GM15510 (cell line): ENCODE results near the gene TMEM135.

Source experiments
- POLR2A ChIP-seq: IDR thresholded peaks from 3 replicates; pipeline ENCODE4 v1.6.1; 2011; ENCODE audit warnings: borderline replicate concordance; ENCODE audit not compliant: insufficient read length; ENCODE audit errors: extremely low read depth

TMEM135 gene

GRCh38 chr11:87284306-87284705 is 246.6 kb downstream of the TMEM135 start:
- no peak for TF ChIP-seq POLR2A

- TF ChIP-seq POLR2A, result no peak
Observed at GRCh38 chr11:87286338-87286737, 248.6 kb downstream of the TMEM135 start.

GRCh38 chr11:87290304-87290922 is 252.7 kb downstream of the TMEM135 start:
- no peak for TF ChIP-seq POLR2A

DNA sequence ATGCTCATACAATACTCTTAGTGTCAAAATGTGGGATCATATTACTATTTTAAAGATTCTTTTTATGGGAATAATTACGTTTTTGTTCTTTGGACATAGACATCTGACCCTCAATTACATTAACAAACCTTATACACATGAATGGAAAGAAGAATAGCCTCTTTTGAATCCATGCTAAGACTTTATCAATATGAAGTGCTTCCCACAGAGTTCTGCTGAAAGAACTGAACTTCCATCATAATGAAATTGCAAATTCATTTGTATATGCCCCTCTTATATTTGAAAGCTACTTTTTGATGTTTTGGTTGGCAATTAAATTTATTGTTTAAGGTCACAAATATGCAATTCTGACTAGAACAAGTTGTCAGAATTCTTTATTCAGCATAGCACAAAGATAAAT is 254.9 kb downstream of the TMEM135 start:
- TF ChIP-seq POLR2A, result no peak

DNA sequence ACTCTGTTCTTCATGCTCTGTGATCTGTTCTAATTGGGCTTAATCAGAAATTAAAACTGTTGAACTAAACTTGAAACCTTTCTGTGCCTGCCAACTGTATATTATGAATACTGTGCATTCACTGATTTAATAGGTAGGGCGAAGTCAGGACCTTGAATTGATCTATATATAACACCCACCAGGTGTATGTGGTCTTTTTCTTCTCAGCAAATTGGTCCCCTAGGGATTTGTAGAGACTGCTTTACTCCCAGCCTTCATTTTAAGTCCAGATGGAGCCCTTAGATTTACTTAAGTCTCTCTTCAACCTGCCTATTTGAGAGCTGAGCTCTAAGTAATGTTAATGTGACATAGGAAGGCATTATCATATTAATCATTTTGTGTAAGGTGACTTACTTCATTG is 257.5 kb downstream of the TMEM135 start:
- TF ChIP-seq POLR2A, result no peak

DNA sequence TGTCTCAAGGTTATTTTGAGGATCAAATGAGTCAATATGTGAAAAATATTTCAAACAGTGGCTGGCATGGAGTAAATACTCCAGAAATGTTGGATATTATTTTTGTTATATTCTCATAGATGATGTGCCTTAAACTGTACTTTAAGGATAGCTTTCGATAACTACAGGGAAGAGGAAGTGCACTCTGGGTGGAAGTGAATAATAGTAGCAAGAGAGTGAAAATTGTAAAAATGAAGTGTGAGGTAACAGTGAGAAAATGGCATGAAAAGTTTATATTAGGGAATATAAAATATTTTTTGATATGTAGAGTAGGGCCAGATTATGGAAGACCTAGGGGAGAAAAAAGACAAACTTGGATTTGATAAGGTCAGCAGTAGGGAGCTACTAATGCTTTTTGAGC is 258.9 kb downstream of the TMEM135 start:
- no peak for TF ChIP-seq POLR2A

DNA sequence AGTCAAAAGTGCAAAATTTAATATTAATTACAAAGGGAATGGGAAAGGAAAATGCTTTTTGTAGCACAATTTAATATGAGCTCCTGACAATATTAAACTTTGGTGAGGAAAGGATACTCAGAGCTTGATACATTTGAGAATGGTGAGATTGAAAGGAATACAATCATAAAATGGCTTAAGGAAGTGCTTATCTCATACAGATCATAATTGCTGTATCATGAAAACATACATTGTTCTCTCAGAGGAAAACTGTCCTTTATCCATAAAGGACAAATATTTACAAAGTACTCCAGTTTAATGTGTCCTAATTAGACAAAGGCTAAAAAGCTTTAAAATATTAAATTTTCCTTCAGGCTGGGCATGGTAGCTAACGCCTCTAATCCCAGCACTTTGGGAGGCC is 260.4 kb downstream of the TMEM135 start:
- TF ChIP-seq POLR2A, result no peak

DNA sequence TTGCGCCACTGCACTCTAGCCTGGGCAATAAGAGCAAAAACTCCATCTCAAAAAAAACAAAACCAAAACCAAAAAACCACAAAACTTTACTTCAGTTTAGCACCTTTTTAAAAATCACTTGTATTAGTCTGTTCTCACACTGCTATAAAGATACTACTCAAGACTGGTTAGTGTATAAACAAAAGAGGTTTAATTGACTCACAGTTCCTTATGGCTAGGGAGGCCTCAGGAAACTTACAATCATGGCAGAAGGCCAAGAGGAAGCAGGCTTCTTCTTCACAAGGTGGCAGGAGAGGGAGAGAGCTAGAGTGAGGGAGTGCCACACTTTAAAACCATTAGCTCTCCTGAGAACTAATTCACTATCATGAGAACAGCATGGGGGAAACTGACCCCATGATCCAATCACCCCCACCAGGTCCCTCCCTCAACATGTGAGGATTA is 261.3 kb downstream of the TMEM135 start:
- no peak for TF ChIP-seq POLR2A

GRCh38 chr11:87300640-87301380 is 263.1 kb downstream of the TMEM135 start:
- TF ChIP-seq POLR2A, result no peak

DNA sequence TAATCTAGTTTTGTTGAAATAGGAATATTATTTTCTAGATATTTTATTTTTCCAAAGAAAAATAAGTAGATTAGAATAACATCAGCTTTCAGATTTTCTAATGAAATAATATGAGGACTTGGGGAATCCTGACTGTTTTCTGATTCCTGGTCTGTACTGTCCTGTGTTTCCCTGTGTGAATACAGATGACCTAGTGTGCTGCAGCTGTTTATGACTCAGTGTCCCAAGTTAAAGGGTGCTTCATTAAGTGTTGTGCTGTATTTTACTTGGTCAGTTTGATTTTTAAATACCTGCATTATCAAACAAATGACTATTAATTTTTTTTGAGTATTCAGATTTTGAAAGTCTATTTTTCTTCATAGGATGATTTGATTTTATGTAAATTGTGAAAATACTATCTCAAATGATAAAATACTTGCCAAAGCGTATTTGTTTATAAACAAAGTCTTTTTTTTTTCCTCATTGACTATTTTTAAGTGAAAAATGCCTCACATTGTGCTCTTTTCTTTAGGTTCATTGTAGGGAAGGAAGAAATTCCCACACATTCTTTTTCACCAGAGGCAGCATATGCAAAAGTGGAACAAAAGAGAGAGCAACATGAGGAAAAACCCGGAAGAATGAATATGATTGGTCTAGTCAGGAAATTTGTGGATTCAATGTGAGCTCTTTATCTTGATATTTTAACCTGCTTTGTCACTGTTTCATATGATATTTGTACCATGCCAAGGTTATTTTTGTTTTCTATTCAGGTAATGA is 264.2 kb downstream of the TMEM135 start:
- TF ChIP-seq POLR2A, result no peak

- no peak for TF ChIP-seq POLR2A
Observed at GRCh38 chr11:87304412-87304811, 266.7 kb downstream of the TMEM135 start.

DNA sequence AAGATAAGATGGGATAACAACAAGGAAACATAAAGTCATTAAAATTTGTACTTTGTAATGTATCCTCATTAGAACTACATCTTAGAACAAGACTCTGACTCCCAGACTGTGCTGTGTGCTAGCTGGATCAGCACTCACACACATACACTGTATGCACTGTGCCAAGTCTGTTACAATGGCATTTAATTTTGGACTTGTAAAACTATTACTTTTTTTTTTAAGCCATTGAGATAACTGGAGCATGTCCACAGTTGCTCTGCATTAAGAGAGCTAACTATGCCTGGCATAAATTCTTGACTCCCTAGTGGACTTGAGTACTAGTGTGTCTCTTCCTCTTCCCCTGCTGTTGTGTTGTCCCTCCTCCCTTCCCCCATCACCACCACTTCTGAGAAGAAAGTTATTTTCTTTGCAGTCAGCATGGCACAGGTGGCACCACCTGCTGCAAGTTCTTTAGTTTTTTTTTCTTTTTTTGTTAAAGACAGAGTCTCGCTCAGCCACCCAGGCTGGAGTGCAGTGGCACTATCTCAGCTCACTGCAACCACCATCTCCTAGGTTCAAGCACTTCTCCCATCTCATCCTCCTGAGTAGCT is 268.6 kb downstream of the TMEM135 start:
- no peak for TF ChIP-seq POLR2A

DNA sequence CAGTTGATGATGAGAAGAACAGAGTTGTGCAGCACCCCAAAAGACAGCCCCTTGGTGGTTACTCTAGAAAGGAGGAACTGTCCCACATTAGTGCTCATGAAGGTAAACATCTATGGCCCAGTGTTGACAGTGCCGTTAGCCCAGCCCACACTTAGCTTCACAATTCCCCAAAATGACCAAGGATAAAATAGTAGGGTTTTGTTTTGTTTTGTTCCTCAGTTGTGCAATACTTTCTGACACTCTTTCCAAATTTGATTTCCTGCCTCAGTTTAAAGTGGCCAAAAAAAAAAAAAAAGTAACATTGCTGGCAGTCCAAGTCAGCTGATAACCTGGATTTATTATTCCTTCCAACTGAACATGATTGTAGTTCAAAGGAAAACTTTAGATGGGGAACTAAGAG is 269.4 kb downstream of the TMEM135 start:
- TF ChIP-seq POLR2A, result no peak

- TF ChIP-seq POLR2A, result no peak
Observed at GRCh38 chr11:87315229-87315628, 277.5 kb downstream of the TMEM135 start.

GRCh38 chr11:87316491-87316890 is 278.8 kb downstream of the TMEM135 start:
- no peak for TF ChIP-seq POLR2A
